Colonic mucosa (tissue), 4 donors: ENCODE measurements around the gene ZSCAN26. TPM values are rescaled to one million over a fixed set of nuclear protein-coding genes. Genes with fewer than 3 reads are reported as not detected.
"Not testable (repeated sequence)": the region's sequence is repeated elsewhere in the genome, so short reads cannot be mapped to it uniquely, and the experiment has no call there.

ENCODE experiments used
- DNase-seq: peaks from one replicate; pipeline ENCODE4 v3.0.0-alpha.2; 2020
- H3K27ac ChIP-seq: fragments of 200-600 bp; one replicate; pipeline ENCODE4 v1.8.0; 2021
- H3K27me3 ChIP-seq: fragments of 200-600 bp; one replicate; pipeline ENCODE4 v1.8.0; 2021
- H3K36me3 ChIP-seq: fragments of 200-600 bp; one replicate; pipeline ENCODE4 v1.8.0; 2021
- H3K4me1 ChIP-seq: fragments of 200-600 bp; one replicate; pipeline ENCODE4 v1.8.0; 2021; ENCODE audit warnings: mild to moderate bottlenecking
- H3K4me3 ChIP-seq: fragments of 200-600 bp; one replicate; pipeline ENCODE4 v1.8.0; 2021
- H3K9ac ChIP-seq, 2 donors: one replicate each; pipeline ENCODE4 v1.7.0; 2013; ENCODE audit warnings: control low read depth in 2 of 2, low read depth in 2 of 2, low read length in 2 of 2
- H3K9me3 ChIP-seq: fragments of 200-600 bp; one replicate; pipeline ENCODE4 v1.8.0; 2021
- intact Hi-C: fragments of 100-400 bp; cut with DNase I; formaldehyde crosslinking; loops from one replicate; pipeline ENCODE4 v1.14.1; 2022
- total RNA-seq, 2 donors: library from RNA; stranded (reverse); fragmentation: NEBNext Ultra II Directional in 1 of 2; extraction: Animal tissue kit (Norgen Biotek cat#: 25700) in 1 of 2; gene quantifications; one replicate each; pipeline ENCODE4 v1.2.1, GENCODE V29; 2021
- TF ChIP-seq, protein P1 (sequence below): fragments of 200-600 bp; IDR thresholded peaks from one replicate; pipeline ENCODE4 v1.8.0; 2022; ENCODE audit warnings: antibody characterized with exemption, mild to moderate bottlenecking
- donor health status: healthy.
- donor health status: DM: no; HTN: no; CAD: no.
- donor health status: DM: no; HTN: no; CAD: no.

The ZSCAN26 gene
- total RNA-seq, 2 donors from 2014 or later, result 4.2 to 7.8 TPM

DNA sequence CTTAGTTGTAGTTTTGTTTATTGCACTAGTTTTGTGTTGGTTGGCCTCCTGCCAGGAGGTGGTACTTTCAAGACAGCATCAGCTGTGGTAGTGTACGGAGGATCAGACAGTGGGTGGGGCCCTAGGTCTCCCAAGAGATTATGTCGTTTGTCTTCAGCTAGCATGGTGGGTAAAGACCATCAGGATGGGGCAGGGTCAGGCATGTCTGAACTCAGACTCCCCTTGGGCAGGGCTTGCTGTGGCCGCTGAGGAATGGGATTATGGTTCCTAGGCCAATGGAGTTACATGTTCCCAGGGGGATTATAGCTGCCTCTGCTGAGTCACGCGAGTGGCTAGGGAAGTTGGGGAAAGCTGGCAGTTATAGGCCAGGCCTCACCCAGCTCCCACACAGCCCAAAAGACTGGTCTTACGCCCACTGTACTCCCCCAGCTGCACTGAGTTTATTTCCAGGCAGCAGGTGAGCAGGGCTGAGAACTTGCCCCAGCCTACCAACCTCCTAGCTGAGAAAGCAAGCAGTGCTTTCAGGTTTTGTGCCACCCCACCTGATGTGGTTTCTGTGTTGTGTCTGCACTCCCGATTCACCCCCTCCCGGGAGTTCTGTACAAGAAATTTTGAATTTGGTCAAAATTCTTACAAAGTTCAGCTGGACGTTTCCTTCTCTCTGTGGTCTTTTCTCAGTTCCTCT is 44.3 kb downstream of the ZSCAN26 start:
- H3K27me3 ChIP-seq, result no peaks in the 10 kb centered on the region
- DNase-seq, result no peak
- H3K9ac ChIP-seq, result no peak overlapping the region
- no peaks in the 10 kb centered on the region for H3K36me3 ChIP-seq
- intact Hi-C loops, result no loop called here
- no peak overlapping the region for H3K27ac ChIP-seq
- no peaks in the 10 kb centered on the region for H3K4me1 ChIP-seq
- H3K4me3 ChIP-seq, result no peak overlapping the region
- TF ChIP-seq, protein P1, sequence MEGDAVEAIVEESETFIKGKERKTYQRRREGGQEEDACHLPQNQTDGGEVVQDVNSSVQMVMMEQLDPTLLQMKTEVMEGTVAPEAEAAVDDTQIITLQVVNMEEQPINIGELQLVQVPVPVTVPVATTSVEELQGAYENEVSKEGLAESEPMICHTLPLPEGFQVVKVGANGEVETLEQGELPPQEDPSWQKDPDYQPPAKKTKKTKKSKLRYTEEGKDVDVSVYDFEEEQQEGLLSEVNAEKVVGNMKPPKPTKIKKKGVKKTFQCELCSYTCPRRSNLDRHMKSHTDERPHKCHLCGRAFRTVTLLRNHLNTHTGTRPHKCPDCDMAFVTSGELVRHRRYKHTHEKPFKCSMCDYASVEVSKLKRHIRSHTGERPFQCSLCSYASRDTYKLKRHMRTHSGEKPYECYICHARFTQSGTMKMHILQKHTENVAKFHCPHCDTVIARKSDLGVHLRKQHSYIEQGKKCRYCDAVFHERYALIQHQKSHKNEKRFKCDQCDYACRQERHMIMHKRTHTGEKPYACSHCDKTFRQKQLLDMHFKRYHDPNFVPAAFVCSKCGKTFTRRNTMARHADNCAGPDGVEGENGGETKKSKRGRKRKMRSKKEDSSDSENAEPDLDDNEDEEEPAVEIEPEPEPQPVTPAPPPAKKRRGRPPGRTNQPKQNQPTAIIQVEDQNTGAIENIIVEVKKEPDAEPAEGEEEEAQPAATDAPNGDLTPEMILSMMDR, result no peak
- no peaks in the 10 kb centered on the region for H3K9me3 ChIP-seq

GRCh38 chr6:28312939-28313338 is 46.0 kb downstream of the ZSCAN26 start:
- no peaks in the 10 kb centered on the region for H3K4me1 ChIP-seq
- DNase-seq, result no peak
- intact Hi-C loops, result no loop called here
- H3K27me3 ChIP-seq, result no peaks in the 10 kb centered on the region
- no peaks in the 10 kb centered on the region for H3K36me3 ChIP-seq
- H3K4me3 ChIP-seq, result no peak overlapping the region
- no peak overlapping the region for H3K27ac ChIP-seq
- TF ChIP-seq, protein P1, result no peak
- H3K9ac ChIP-seq, result no peak overlapping the region
- no peaks in the 10 kb centered on the region for H3K9me3 ChIP-seq

DNA sequence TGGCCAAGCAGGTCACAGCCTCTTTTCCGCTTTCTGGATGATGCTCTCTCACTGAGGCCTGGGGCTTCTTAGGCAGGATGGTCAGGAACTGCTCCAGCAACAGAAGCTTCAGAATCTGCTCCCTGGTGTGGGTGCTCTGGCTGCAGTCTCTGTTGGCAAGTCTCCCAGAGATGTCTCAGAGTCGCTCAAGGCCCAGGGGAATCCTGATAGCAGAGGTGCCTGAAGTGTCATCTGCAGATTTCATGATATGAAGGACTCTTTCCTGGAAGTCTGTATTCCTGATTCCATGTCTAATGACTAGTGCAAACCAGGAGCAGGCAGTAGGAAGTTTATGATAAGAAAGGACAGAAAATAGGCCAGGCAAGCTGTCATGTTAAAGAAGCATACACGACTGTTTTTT is 48.7 kb downstream of the ZSCAN26 start:
- Histone ChIP-seq H3K4me3 (no peak overlapping the region), H3K27me3 (no peaks in the 10 kb centered on the region), H3K4me1 (no peaks in the 10 kb centered on the region), H3K36me3 (no peaks in the 10 kb centered on the region), H3K27ac (no peak overlapping the region), H3K9me3 (no peaks in the 10 kb centered on the region), H3K9ac (no peak overlapping the region)
- no peak for DNase-seq
- TF ChIP-seq, protein P1, result no peak
- intact Hi-C loops, result no loop called here

DNA sequence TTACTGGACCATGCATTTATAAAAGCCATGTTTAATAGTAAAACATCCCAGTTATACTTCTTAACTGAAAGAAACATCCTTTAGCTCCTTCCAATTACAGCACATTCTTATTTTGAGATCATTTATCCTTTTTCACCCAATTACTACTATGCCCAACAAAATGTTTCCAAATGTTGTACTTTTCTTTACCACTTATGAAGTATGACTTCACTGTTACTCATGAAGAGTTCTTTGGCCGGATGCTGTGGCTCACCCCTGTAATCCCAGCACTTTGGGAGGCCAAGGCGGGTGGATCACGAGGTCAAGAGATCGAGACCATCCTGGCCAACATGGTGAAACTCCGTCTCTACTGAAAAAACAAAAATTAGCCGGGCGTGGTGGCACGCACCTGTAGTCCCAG is 50.9 kb downstream of the ZSCAN26 start:
- H3K36me3 ChIP-seq, DNase-seq, H3K4me3 ChIP-seq, H3K27me3 ChIP-seq, H3K9me3 ChIP-seq, H3K4me1 ChIP-seq, intact Hi-C loops, H3K9ac ChIP-seq, H3K27ac ChIP-seq: not testable (repeated sequence)

DNA sequence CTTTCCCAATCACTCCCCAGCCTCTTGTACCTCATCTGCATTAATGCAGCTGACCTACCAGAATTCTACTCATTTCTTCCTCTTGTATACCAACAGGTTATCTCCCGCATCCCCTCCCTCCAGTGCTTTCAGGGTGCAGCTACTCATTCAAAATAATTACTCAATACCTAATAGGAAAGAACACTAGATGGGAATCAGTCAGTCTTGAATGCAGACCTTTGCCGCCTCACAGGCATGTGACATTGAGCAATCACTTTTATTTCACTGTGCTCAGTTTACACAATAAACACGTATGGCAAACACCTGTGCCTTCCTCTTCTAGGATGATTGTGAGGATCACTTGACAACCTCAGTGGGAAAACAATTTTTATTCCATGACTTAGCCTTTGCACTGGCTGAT is 55.7 kb downstream of the ZSCAN26 start:
- H3K4me3 ChIP-seq, result no peak overlapping the region
- H3K27ac ChIP-seq, result no peak overlapping the region
- no peak overlapping the region for H3K9ac ChIP-seq
- H3K9me3 ChIP-seq, result peaks cover 9% of the 10 kb centered on the region
- no peaks in the 10 kb centered on the region for H3K4me1 ChIP-seq
- no peak for DNase-seq
- TF ChIP-seq, protein P1, result no peak
- H3K36me3 ChIP-seq, result peaks cover 15% of the 10 kb centered on the region
- intact Hi-C loops, result no loop called here
- no peaks in the 10 kb centered on the region for H3K27me3 ChIP-seq

DNA sequence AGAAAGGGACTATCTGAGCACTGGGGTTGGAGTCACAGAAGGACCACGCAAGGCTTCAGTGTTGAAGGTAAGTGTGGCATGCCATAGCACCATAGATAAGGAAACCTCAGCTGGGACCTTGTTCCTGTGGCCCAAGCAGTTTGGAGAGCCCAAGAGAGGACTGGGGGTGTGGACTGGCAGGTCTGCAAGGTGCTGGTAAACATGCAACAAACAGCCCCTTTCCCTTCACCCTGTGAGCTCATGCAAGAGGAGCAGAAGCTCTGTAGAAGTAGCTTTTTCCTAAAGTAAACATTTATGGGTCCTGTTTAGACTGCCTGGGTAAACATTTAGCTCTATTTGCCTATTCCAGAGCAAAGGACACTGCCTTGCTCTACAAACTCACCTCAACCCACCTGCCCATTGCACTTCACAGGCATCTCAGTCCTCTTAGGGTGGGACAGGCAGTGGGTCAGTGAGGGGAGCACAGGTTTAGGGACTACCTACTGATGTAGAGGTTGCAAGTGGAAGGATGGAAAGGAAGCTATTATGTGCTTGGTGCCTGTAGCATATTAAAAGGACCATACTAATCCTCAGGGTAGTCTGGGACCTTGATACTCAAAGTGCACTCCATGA is 57.0 kb downstream of the ZSCAN26 start:
- Histone ChIP-seq H3K9ac (no peak overlapping the region), H3K4me1 (no peaks in the 10 kb centered on the region), H3K36me3 (peaks cover 15% of the 10 kb centered on the region), H3K27me3 (no peaks in the 10 kb centered on the region), H3K27ac (no peak overlapping the region), H3K4me3 (no peak overlapping the region), H3K9me3 (peaks cover 9% of the 10 kb centered on the region)
- intact Hi-C loops, result no loop called here
- no peak for DNase-seq
- TF ChIP-seq, protein P1, result no peak
